ENCODE results near the gene ELL3.

- TF ChIP-seq EZH2phosphoT487 (IDR thresholded peaks at IDR 0.05; ENCODE audit: low read depth, severe bottlenecking, unreplicated experiment) = no peak
- TF ChIP-seq CTCF (IDR thresholded peaks at IDR 0.05; ENCODE audit: poor library complexity) = no peak
- TF ChIP-seq EZH2 (IDR thresholded peaks at IDR 0.05; ENCODE audit: borderline replicate concordance) = no peak
Measured at GRCh38 chr15:43763819-43764446, 12.8 kb downstream of the ELL3 start.

Measured in hepatocyte (in vitro differentiated cells).